ENCODE data around the gene FAM210A. TPM values are rescaled to one million over a fixed set of nuclear protein-coding genes. Genes with fewer than 3 reads are reported as not detected.

Gene FAM210A
- total and polyA plus RNA-seq, 3 experiments from 2014 or later, result 15.5 to 38.8 (median 38.3) TPM

Other genes with a start within 250 kb of the FAM210A start
- gene RNMT, start 115 bp upstream of the FAM210A start, total RNA-seq, result 10 to 100 TPM; 44.6 to 52.2 TPM
- 42.3 TPM for gene RNMT, start 115 bp upstream of the FAM210A start, polyA plus RNA-seq
- gene MC5R, start 97.6 kb upstream of the FAM210A start, total RNA-seq, result not detected
- not detected for gene MC5R, start 97.6 kb upstream of the FAM210A start, polyA plus RNA-seq
- not detected for gene MC2R, start 189.0 kb upstream of the FAM210A start, total RNA-seq
- gene MC2R, start 189.0 kb upstream of the FAM210A start, polyA plus RNA-seq, result not detected

Data from CD8-positive, alpha-beta memory T cell (primary cell).